ENCODE measurements around the gene EPN2. TPM values are rescaled to one million over a fixed set of nuclear protein-coding genes. Genes with fewer than 3 reads are reported as not detected.
A peak's percentile ranks its signal among the peaks of the same experiment; 100 is the strongest.

Gene EPN2
- total RNA-seq, 4 donors from 2014 or later = 69.4 to 251 (median 96.3) TPM

DNA sequence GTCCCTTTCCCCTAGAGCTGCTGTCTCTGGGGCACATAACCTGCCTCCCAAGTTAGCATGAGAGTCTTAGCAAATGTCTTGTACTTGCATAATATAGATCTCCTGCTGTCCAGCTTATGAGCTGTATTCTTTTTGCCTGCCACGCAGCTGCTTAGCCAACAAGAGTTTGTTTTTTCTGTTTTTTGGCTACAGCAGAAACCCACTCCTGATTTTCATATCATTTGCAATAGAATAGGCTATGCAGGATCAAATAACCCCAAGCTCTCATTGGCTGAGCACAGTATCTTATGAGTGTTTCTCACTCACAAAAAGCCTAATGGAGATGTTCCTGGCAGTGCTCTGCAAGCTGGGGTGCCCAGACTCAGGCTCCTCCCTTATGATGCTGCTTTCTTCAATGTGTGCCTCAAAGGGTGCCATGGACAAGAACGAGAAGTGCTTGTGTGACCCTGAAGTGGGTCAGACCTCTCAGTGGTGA, 102.2 kb downstream of the EPN2 start:
- H3K4me3 ChIP-seq (ENCODE audit: low read depth, poor library complexity, severe bottlenecking) = no peak overlapping the region
- peak in 1 of 2 donors; percentile 56 for DNase-seq (ENCODE audit: low spot score in 2 of 2)
- 60 to 70% methylated on average over 2 of the region's 2 CpGs for WGBS, 2 donors
- no peak for TF ChIP-seq CTCF (IDR thresholded peaks at IDR 0.05)
- TF ChIP-seq POLR2A (IDR thresholded peaks at IDR 0.05) = no peak
- intact Hi-C loops (cut with DNase I; ENCODE audit: low total_unique reads) = loop anchor here (10.0 kb wide), 1 partner anchor 55 kb away; no protein-coding TSS in a partner anchor

DNA sequence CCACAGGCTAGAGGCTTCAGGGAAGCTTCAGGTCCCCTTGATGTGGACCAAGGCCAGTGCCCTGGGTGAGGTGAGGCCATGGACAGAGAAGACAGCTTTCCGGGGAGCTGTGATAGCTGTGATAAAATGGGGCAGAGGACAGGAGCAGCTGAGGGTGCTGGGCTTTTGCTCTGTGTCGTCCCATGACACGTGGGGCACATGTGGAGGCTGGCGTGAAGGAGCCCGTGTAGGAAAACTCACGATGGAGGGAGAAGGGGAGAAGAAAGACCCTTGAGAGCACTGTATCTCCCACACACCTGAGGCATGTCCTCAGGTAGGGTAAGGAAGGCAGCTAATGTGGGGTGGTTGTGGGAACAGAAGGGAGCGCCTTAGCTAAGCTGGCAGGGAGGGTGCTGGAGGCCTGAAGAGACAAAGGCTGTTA, 104.1 kb downstream of the EPN2 start:
- intact Hi-C loops (cut with DNase I; ENCODE audit: low total_unique reads) = no loop called here
- H3K4me3 ChIP-seq (ENCODE audit: low read depth, poor library complexity, severe bottlenecking) = no peak overlapping the region
- 70 to 82% methylated on average over 7 of the region's 7 CpGs for WGBS, 2 donors
- TF ChIP-seq CTCF (IDR thresholded peaks at IDR 0.05) = no peak
- TF ChIP-seq POLR2A (IDR thresholded peaks at IDR 0.05) = no peak
- peak in 1 of 2 donors; percentile 53 for DNase-seq (ENCODE audit: low spot score in 2 of 2)

- H3K4me3 ChIP-seq (ENCODE audit: low read depth, poor library complexity, severe bottlenecking) = no peak overlapping the region
- WGBS, 2 donors = 45 to 50% methylated on average over 20 of the region's 20 CpGs
- intact Hi-C loops (cut with DNase I; ENCODE audit: low total_unique reads) = no loop called here
- no peak for DNase-seq (ENCODE audit: low spot score in 2 of 2)
- no peak for TF ChIP-seq CTCF (IDR thresholded peaks at IDR 0.05)
- no peak for TF ChIP-seq POLR2A (IDR thresholded peaks at IDR 0.05)
Measured at GRCh38 chr17:19341641-19342610, 104.8 kb downstream of the EPN2 start.

- WGBS, 2 donors = 59% methylated on average over 7 of the region's 7 CpGs
- no peak for TF ChIP-seq CTCF (IDR thresholded peaks at IDR 0.05)
- TF ChIP-seq POLR2A (IDR thresholded peaks at IDR 0.05) = no peak
- H3K4me3 ChIP-seq (ENCODE audit: low read depth, poor library complexity, severe bottlenecking) = no peak overlapping the region
- intact Hi-C loops (cut with DNase I; ENCODE audit: low total_unique reads) = no loop called here
- DNase-seq (ENCODE audit: low spot score in 2 of 2) = no peak
Measured at GRCh38 chr17:19342611-19343255, 105.6 kb downstream of the EPN2 start.

- H3K4me3 ChIP-seq (ENCODE audit: low read depth, poor library complexity, severe bottlenecking) = no peak overlapping the region
- intact Hi-C loops (cut with DNase I; ENCODE audit: low total_unique reads) = no loop called here
- no peak for DNase-seq (ENCODE audit: low spot score in 2 of 2)
- 83 to 86% methylated on average over 7 of the region's 7 CpGs for WGBS, 2 donors
- no peak for TF ChIP-seq CTCF (IDR thresholded peaks at IDR 0.05)
- TF ChIP-seq POLR2A (IDR thresholded peaks at IDR 0.05) = no peak
Measured at GRCh38 chr17:19343256-19343630, 106.1 kb downstream of the EPN2 start.
